K562 (cell line): ENCODE data around the gene CCDC195. TPM values are rescaled to one million over a fixed set of nuclear protein-coding genes. Genes with fewer than 3 reads are reported as not detected.

Experiments used
- ATAC-seq: fragments of 200-7000 bp; cut with Tn5 transposase; 3 replicates; pipeline ENCODE4 v1.9.1; 2020; ENCODE audit warnings: moderate library complexity
- BruUV-seq: library from RNA; stranded (reverse); fragments of 400-500 nt; replicated peaks from 2 replicates; lab custom pipeline; 2021; lab: Mats Ljungman, UMichigan
- CTCF ChIA-PET: fragments of 300-600 bp; formaldehyde crosslinking; extraction: SDS; loops from one replicate; lab custom pipeline; 2021; ENCODE audit warnings: low intra/inter-chr PET ratio; lab: Yijun Ruan, JAX
- POLR2A ChIA-PET: fragments of 300-600, 350-650 bp; sonication (Branson Sonifier 250); formaldehyde crosslinking; extraction: SDS; loops from one replicate; lab custom pipeline; 2021; ENCODE audit warnings: antibody characterized with exemption, inconsistent platforms; lab: Yijun Ruan, JAX
- DNase-seq, 4 experiments: peaks; one replicate each; pipeline versions ENCODE4 v3.0.0 to v3.0.0-alpha.2; 2011 to 2018; ENCODE audit warnings: low spot score in 3 of 4, mixed read lengths in 3 of 4; ENCODE audit errors: extremely low read depth in 1 of 4
- FAIRE-seq: peaks from 2 replicates; lab custom pipeline; 2011; peaks lifted over from hg19 to GRCh38; lab: Jason Lieb, UNC
- H2AFZ ChIP-seq: 2 replicates; pipeline ENCODE4 v1.6.0; 2011; ENCODE audit warnings: low read depth, low read length, control low read depth, inconsistent platforms
- H3K27ac ChIP-seq: fragments of 200-600 bp; 3 replicates; pipeline ENCODE4 v1.8.0; 2011; ENCODE audit warnings: low read depth, mild to moderate bottlenecking, control low read depth, inconsistent platforms, low read length, moderate library complexity, mixed read lengths; ENCODE audit errors: extremely low read depth
- H3K27me3 ChIP-seq, 2 experiments: fragments of 300-600 bp in 1 of 2; 2 replicates in 1 of 2; 3 replicates in 1 of 2; pipeline versions ENCODE4 v1.6.0 to v1.8.0; 2011; ENCODE audit warnings: inconsistent platforms in 2 of 2, low read length in 2 of 2, mild to moderate bottlenecking in 1 of 2, mixed read lengths in 1 of 2, moderate library complexity in 1 of 2; ENCODE audit not compliant: control insufficient read depth in 2 of 2, insufficient read depth in 2 of 2
- H3K36me3 ChIP-seq: fragments of 300-600 bp; 3 replicates; pipeline ENCODE4 v1.8.0; 2011; ENCODE audit warnings: mild to moderate bottlenecking, low read length, inconsistent platforms; ENCODE audit not compliant: control insufficient read depth, insufficient read depth
- H3K4me1 ChIP-seq, 2 experiments: fragments of 200-600 bp in 1 of 2; replicated peaks in 1 of 2; 2 replicates in 1 of 2; 3 replicates in 1 of 2; pipeline versions ENCODE4 v1.5.1 to v1.8.0; 2011; ENCODE audit warnings: inconsistent platforms in 2 of 2, low read length in 2 of 2, mild to moderate bottlenecking in 1 of 2, mixed read lengths in 1 of 2, moderate library complexity in 1 of 2; ENCODE audit not compliant: control insufficient read depth in 2 of 2, insufficient read depth in 2 of 2
- H3K4me2 ChIP-seq: 2 replicates; pipeline ENCODE4 v1.6.1; 2011; ENCODE audit warnings: low read length, control low read depth, inconsistent platforms, mixed read lengths; ENCODE audit not compliant: insufficient read depth
- H3K4me3 ChIP-seq: fragments of 200-600 bp; sonication (generic), shearing (Covaris generic); 2 replicates; pipeline ENCODE4 v1.5.1; 2016; ENCODE audit warnings: control low read depth, inconsistent platforms
- H3K79me2 ChIP-seq: fragments of 200-600 bp; 3 replicates; pipeline ENCODE4 v1.8.0; 2011; ENCODE audit warnings: low read length, inconsistent platforms; ENCODE audit not compliant: control insufficient read depth, insufficient read depth
- H3K9ac ChIP-seq, 2 experiments: 2 replicates each; pipeline versions ENCODE4 v1.6.0 to v1.6.1; 2011; ENCODE audit warnings: low read depth in 2 of 2, low read length in 2 of 2, control low read depth in 1 of 2, inconsistent platforms in 1 of 2, mild to moderate bottlenecking in 1 of 2, mixed read lengths in 1 of 2; ENCODE audit not compliant: insufficient read depth in 1 of 2
- H3K9me1 ChIP-seq: one replicate; pipeline ENCODE4 v1.6.0; 2011; ENCODE audit warnings: inconsistent platforms, mild to moderate bottlenecking, low read length, moderate library complexity; ENCODE audit not compliant: control insufficient read depth, insufficient read depth
- H3K9me3 ChIP-seq: replicated peaks from 2 replicates; pipeline ENCODE4 v1.5.1; 2011; ENCODE audit warnings: low read depth, low read length, inconsistent platforms; ENCODE audit not compliant: control insufficient read depth, insufficient read depth
- H4K20me1 ChIP-seq: replicated peaks from 2 replicates; pipeline ENCODE4 v1.6.1; 2011; ENCODE audit warnings: low read length, inconsistent platforms, mixed read lengths; ENCODE audit not compliant: control insufficient read depth, insufficient read depth
- BMI1 ChIP-seq: fragments of 150-350 bp; IDR thresholded peaks from 2 replicates; pipeline ENCODE4 v1.6.1; 2014; ENCODE audit warnings: low read length
- BRF2 ChIP-seq: IDR thresholded peaks from 3 replicates; pipeline ENCODE4 v1.6.1; 2011; ENCODE audit warnings: borderline replicate concordance, mild to moderate bottlenecking; ENCODE audit not compliant: insufficient read length, insufficient read depth
- CHD1 ChIP-seq: fragments of 200-600 bp; sonication (generic); IDR thresholded peaks from one replicate; pipeline ENCODE4 v1.6.1; 2012; ENCODE audit warnings: mild to moderate bottlenecking, moderate library complexity, low read length, inconsistent platforms
- CHD4 ChIP-seq: fragments of 200-600 bp; sonication (generic); IDR thresholded peaks from 3 replicates; pipeline ENCODE4 v1.6.1; 2012; ENCODE audit warnings: low read depth, mild to moderate bottlenecking, mixed read lengths, low read length, inconsistent platforms; ENCODE audit not compliant: insufficient read depth, insufficient replicate concordance, poor library complexity, severe bottlenecking
- CTBP1 ChIP-seq: fragments of 450-650 bp; IDR thresholded peaks from 2 replicates; pipeline ENCODE4 v1.6.1; 2016; ENCODE audit warnings: borderline replicate concordance
- KAT2B ChIP-seq: IDR thresholded peaks from one replicate; pipeline ENCODE4 v1.6.1; 2012; ENCODE audit warnings: low read depth, mild to moderate bottlenecking, control low read depth, inconsistent platforms, low read length, moderate library complexity
- LEF1 ChIP-seq: fragments of 450-650 bp; IDR thresholded peaks from 2 replicates; pipeline ENCODE4 v1.6.1; 2016; ENCODE audit warnings: mild to moderate bottlenecking
- NCOA2 ChIP-seq, 2 experiments: fragments of 450-650 bp; IDR thresholded peaks; 2 replicates each; pipeline ENCODE4 v1.6.1; 2018; ENCODE audit warnings: mild to moderate bottlenecking in 2 of 2, moderate library complexity in 1 of 2; ENCODE audit not compliant: partially characterized antibody in 2 of 2
- NFIC ChIP-seq: fragments of 450-650 bp; IDR thresholded peaks from 2 replicates; pipeline ENCODE4 v1.6.1; 2017; ENCODE audit warnings: mild to moderate bottlenecking, inconsistent platforms
- ZNF764 ChIP-seq: fragments of 250-450 bp; sonication (Bioruptor Pico); IDR thresholded peaks from 2 replicates; pipeline ENCODE4 v1.4.0; 2020; ENCODE audit warnings: low read depth, mild to moderate bottlenecking, moderate library complexity
- WGBS: fragments of 100-300 bp; shearing (Covaris generic); methylation state at CpG from one replicate; pipeline ENCODE4 v1.1.6; 2016; ENCODE audit warnings: low coverage, mixed read lengths; ENCODE audit not compliant: insufficient coverage; ENCODE audit errors: missing lambda C conversion rate; 5-methylcytosine and 5-hydroxymethylcytosine counted together
- in situ Hi-C: fragments of 300-500 bp; cut with MboI; formaldehyde crosslinking; loops from 4 replicates; pipeline ENCODE4 v1.15.0; 2018; ENCODE audit warnings: inconsistent platforms, mixed read lengths
- intact Hi-C: fragments of 100-400 bp; cut with micrococcal nuclease; formaldehyde crosslinking; loops from 2 replicates; pipeline ENCODE4 v1.14.2; 2022
- polyA plus RNA-seq, 8 experiments: library from polyadenylated mRNA; depleted of rRNA in 4 of 8; stranded (reverse) in 5 of 8; unstranded in 3 of 8; fragments of >200 nt; fragmentation: Nextera tagmentation in 2 of 8; fragmentation: Illumina TruSeq in 1 of 8; extraction: Ambion mirVana in 2 of 8; extraction: Trizol in 1 of 8; gene quantifications; 2 replicates each; pipeline versions ENCODE4 v1.2.1 to v1.2.3, GENCODE V29; 2011 to 2014; ENCODE audit warnings: inconsistent platforms in 1 of 8, missing spikeins in 1 of 8
- total RNA-seq, 7 experiments: library from RNA; depleted of rRNA in 6 of 7; stranded (reverse); fragments of >200 nt in 6 of 7; fragmentation: Illumina TruSeq in 2 of 7; extraction: Trizol in 2 of 7; gene quantifications; 2 replicates each; pipeline versions ENCODE4 v1.2.1 to v1.2.3, GENCODE V29; 2011 to 2021; ENCODE audit warnings: low replicate concordance in 1 of 7
- TF ChIP-seq, protein P1 (sequence below), 2 experiments: fragments of 450-650 bp in 1 of 2; sonication (generic) in 1 of 2; formaldehyde crosslinking in 1 of 2; IDR thresholded peaks; 2 replicates each; pipeline versions ENCODE4 v1.7.1 to v1.9.0; 2016 to 2022; ENCODE audit warnings: inconsistent platforms in 1 of 2, mild to moderate bottlenecking in 1 of 2, missing genetic modification reagents in 1 of 2
- TF ChIP-seq, protein P2 (sequence below): fragments of 450-650 bp; formaldehyde crosslinking; IDR thresholded peaks from 2 replicates; pipeline ENCODE4 v1.4.0; 2020; ENCODE audit warnings: mild to moderate bottlenecking

Gene CCDC195
- total and polyA plus RNA-seq, 9 of the 15 experiments (the other 6 are each of a cell fraction or from before 2014, with no cell fraction given), result not detected

- no peak for ATAC-seq
- no peak overlapping the region for H3K4me3 ChIP-seq
- H3K27ac ChIP-seq, result no peak overlapping the region
- H3K4me1 ChIP-seq, result no peaks in the 10 kb centered on the region
- intact Hi-C loops, result no loop called here
- no peak overlapping the region for H3K9ac ChIP-seq
- no peaks in the 10 kb centered on the region for H3K9me1 ChIP-seq
- WGBS, result 0% methylated on average over 1 of the region's 1 CpG
- ChIA-PET POLR2A (interaction anchor here (1.3 kb wide), 1 partner anchor 9 kb away, joined by 3 read pairs; no protein-coding TSS in a partner anchor), CTCF (no interaction called here)
- no peaks in the 10 kb centered on the region for H3K27me3 ChIP-seq
- no peaks in the 10 kb centered on the region for H3K36me3 ChIP-seq
- FAIRE-seq, result no peak
- no TSS peak for BruUV-seq
- in situ Hi-C loops, result no loop called here
- no peaks in the 10 kb centered on the region for H3K9me3 ChIP-seq
- H4K20me1 ChIP-seq, result no peaks in the 10 kb centered on the region
- H3K79me2 ChIP-seq, result no peaks in the 10 kb centered on the region
- no peak for DNase-seq
- H3K4me2 ChIP-seq, result no peak overlapping the region
- no peak overlapping the region for H2AFZ ChIP-seq
- TF ChIP-seq, protein P1, sequence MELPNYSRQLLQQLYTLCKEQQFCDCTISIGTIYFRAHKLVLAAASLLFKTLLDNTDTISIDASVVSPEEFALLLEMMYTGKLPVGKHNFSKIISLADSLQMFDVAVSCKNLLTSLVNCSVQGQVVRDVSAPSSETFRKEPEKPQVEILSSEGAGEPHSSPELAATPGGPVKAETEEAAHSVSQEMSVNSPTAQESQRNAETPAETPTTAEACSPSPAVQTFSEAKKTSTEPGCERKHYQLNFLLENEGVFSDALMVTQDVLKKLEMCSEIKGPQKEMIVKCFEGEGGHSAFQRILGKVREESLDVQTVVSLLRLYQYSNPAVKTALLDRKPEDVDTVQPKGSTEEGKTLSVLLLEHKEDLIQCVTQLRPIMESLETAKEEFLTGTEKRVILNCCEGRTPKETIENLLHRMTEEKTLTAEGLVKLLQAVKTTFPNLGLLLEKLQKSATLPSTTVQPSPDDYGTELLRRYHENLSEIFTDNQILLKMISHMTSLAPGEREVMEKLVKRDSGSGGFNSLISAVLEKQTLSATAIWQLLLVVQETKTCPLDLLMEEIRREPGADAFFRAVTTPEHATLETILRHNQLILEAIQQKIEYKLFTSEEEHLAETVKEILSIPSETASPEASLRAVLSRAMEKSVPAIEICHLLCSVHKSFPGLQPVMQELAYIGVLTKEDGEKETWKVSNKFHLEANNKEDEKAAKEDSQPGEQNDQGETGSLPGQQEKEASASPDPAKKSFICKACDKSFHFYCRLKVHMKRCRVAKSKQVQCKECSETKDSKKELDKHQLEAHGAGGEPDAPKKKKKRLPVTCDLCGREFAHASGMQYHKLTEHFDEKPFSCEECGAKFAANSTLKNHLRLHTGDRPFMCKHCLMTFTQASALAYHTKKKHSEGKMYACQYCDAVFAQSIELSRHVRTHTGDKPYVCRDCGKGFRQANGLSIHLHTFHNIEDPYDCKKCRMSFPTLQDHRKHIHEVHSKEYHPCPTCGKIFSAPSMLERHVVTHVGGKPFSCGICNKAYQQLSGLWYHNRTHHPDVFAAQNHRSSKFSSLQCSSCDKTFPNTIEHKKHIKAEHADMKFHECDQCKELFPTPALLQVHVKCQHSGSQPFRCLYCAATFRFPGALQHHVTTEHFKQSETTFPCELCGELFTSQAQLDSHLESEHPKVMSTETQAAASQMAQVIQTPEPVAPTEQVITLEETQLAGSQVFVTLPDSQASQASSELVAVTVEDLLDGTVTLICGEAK (IDR thresholded peaks at IDR 0.05), result no peak
- TF ChIP-seq, protein P1 (CRISPR knock-in tag; IDR thresholded peaks at IDR 0.05), result no peak
- TF ChIP-seq NFIC, result no peak
- TF ChIP-seq BMI1, result no peak
- TF ChIP-seq, protein P2, sequence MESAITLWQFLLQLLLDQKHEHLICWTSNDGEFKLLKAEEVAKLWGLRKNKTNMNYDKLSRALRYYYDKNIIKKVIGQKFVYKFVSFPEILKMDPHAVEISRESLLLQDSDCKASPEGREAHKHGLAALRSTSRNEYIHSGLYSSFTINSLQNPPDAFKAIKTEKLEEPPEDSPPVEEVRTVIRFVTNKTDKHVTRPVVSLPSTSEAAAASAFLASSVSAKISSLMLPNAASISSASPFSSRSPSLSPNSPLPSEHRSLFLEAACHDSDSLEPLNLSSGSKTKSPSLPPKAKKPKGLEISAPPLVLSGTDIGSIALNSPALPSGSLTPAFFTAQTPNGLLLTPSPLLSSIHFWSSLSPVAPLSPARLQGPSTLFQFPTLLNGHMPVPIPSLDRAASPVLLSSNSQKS (CRISPR knock-in tag), result no peak
- no peak for TF ChIP-seq CHD1
- no peak for TF ChIP-seq KAT2B
- TF ChIP-seq LEF1, result no peak
- no peak for TF ChIP-seq CTBP1
- no peak for TF ChIP-seq CHD4
- TF ChIP-seq BRF2, result no peak
- no peak for TF ChIP-seq ZNF764 (CRISPR knock-in tag)
- TF ChIP-seq NCOA2 (IDR thresholded peaks at IDR 0.05; ENCODE audit: partially characterized antibody in 2 of 2), result no peak
Measured at GRCh38 chr2:224731665-224732064, 15.5 kb upstream of the CCDC195 start.
